Right cardiac atrium (tissue), 5 donors: ENCODE measurements around the gene CACNA1D. TPM values are rescaled to one million over a fixed set of nuclear protein-coding genes. Genes with fewer than 3 reads are reported as not detected.
A peak's percentile ranks its signal among the peaks of the same experiment; 100 is the strongest.
"Not testable (repeated sequence)": the region's sequence is repeated elsewhere in the genome, so short reads cannot be mapped to it uniquely, and the experiment has no call there.

Experiments
- ATAC-seq, 2 donors: fragments of 200-7000 bp; cut with Tn5 transposase; one replicate each; pipeline versions ENCODE4 v1.8.0 to v1.9.1; 2020; ENCODE audit warnings: moderate library complexity in 2 of 2, mild to moderate bottlenecking in 1 of 2
- DNase-seq, 3 donors: peaks; one replicate each; pipeline ENCODE4 v3.0.0-alpha.2; 2020
- H3K27ac ChIP-seq: one replicate; pipeline ENCODE4 v1.5.1; 2013; ENCODE audit warnings: mild to moderate bottlenecking, low read length, control low read depth, moderate library complexity
- H3K27me3 ChIP-seq: one replicate; pipeline ENCODE4 v1.6.1; 2013; ENCODE audit not compliant: control insufficient read depth, insufficient read depth
- H3K4me1 ChIP-seq: one replicate; pipeline ENCODE4 v1.6.1; 2013; ENCODE audit warnings: low read length; ENCODE audit not compliant: control insufficient read depth, insufficient read depth
- H3K4me3 ChIP-seq: one replicate; pipeline ENCODE4 v1.5.1; 2013; ENCODE audit warnings: low read length, control low read depth
- H3K9me3 ChIP-seq: one replicate; pipeline ENCODE4 v1.6.1; 2013; ENCODE audit warnings: low read length; ENCODE audit not compliant: control insufficient read depth
- WGBS: extraction: QIAGEN DNeasy Blood & Tissue Kit; methylation state at CpG from one replicate; pipeline ENCODE4 v1.1.7; 2013; 5-methylcytosine and 5-hydroxymethylcytosine counted together
- intact Hi-C, 4 donors: fragments of 100-400 bp; cut with DNase I; formaldehyde crosslinking; loops; one replicate each; pipeline versions ENCODE4 v1.11.0 to v1.14.0; 2022 to 2023
- polyA plus RNA-seq: library from polyadenylated mRNA; stranded (reverse); fragments of 200-250 nt; gene quantifications from one replicate; pipeline ENCODE4 v1.2.3, GENCODE V29; 2013
- total RNA-seq, 4 donors: library from RNA; stranded (reverse); fragmentation: NEBNext Ultra II Directional; extraction: Animal tissue kit (Norgen Biotek cat#: 25700); gene quantifications; one replicate each; pipeline ENCODE4 v1.2.1, GENCODE V29; 2021
- donor health status: healthy with polysubstance abuse.
- donor health status: DM: no; HTN: yes; CAD: no.
- donor health status: DM: no; HTN: no; CAD: no.
- donor health status: DM: no; HTN: yes; CAD: no; lungs with severe emphysema.
- donor health status: DM: yes; HTN: yes; CAD: no.

Gene CACNA1D
- total and polyA plus RNA-seq, 5 donors = 3.7 to 11.3 (median 10.4) TPM

DNA sequence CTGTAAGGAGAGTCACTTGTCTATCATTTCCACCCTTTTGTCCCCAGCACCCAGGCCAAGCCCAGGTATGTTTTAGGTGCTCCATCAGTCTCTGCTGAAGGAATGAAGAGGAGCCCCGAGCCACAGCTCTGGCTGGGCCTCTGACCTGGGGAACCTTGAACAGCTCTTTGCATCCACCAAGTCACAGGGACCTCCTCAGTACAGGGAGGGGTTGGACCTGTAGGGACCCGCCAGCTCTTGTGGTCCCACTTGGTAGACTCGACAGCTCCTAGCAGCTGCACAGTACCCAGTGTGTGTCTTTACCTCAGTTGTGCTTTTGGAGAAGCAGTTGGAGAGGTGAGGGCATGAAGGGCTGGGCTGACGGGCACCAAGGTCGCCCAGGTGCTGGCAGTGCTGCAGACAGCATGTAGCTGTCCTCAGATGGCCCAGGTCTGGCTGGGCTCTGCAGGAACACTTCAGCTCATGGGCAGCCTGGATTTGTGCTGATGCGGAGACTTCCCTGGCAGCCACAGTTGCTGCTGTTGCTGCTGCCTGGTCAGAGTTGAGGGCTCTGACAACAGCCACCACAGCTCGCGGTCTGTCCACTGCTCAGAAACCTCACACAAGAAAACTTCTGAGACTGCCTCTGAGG lies 123.6 kb downstream of the CACNA1D start:
- DNase-seq (peak; percentile 17 to 55 (median 55)), ATAC-seq (peak; percentile 55 to 60)
- H3K9me3 ChIP-seq = no peaks in the 10 kb centered on the region
- H3K27ac ChIP-seq = no peak overlapping the region
- no peak overlapping the region for H3K4me3 ChIP-seq
- peaks cover 2% of the 10 kb centered on the region for H3K4me1 ChIP-seq
- WGBS = 80% methylated on average over 8 of the region's 8 CpGs
- intact Hi-C loops = no loop called here
- no peaks in the 10 kb centered on the region for H3K27me3 ChIP-seq

- Histone ChIP-seq H3K27ac (no peak overlapping the region), H3K4me3 (no peak overlapping the region), H3K9me3 (no peaks in the 10 kb centered on the region), H3K4me1 (peaks cover 2% of the 10 kb centered on the region), H3K27me3 (no peaks in the 10 kb centered on the region)
- DNase-seq (no peak), ATAC-seq (no peak)
- intact Hi-C loops = no loop called here
- WGBS = 76% methylated on average over 6 of the region's 6 CpGs
Observed at GRCh38 chr3:53618524-53618906, 124.1 kb downstream of the CACNA1D start.

DNA sequence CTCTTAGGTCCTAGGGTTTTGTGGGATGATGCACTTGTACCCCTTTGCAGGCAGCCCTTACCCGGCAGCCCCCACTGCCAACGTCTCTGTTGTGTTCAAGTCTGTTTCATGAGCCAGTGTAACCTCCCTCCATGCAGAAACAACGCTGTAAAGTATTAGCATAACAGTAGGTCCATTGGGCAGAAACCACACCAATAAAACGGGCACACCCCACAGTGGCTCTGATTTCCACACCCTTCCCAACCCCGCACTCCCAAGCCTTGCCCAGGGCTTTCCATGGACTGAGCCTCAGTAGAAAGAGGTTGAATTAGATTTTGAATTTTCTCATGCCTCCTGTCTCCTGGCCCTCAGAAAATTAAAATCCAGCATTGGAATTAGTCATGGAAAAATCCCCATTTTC lies 124.5 kb downstream of the CACNA1D start:
- intact Hi-C loops = no loop called here
- no peak overlapping the region for H3K27ac ChIP-seq
- H3K27me3 ChIP-seq = no peaks in the 10 kb centered on the region
- ATAC-seq (no peak), DNase-seq (no peak)
- no peaks in the 10 kb centered on the region for H3K9me3 ChIP-seq
- no peak overlapping the region for H3K4me3 ChIP-seq
- peaks cover 2% of the 10 kb centered on the region for H3K4me1 ChIP-seq
- 82% methylated on average over 5 of the region's 5 CpGs for WGBS

DNA sequence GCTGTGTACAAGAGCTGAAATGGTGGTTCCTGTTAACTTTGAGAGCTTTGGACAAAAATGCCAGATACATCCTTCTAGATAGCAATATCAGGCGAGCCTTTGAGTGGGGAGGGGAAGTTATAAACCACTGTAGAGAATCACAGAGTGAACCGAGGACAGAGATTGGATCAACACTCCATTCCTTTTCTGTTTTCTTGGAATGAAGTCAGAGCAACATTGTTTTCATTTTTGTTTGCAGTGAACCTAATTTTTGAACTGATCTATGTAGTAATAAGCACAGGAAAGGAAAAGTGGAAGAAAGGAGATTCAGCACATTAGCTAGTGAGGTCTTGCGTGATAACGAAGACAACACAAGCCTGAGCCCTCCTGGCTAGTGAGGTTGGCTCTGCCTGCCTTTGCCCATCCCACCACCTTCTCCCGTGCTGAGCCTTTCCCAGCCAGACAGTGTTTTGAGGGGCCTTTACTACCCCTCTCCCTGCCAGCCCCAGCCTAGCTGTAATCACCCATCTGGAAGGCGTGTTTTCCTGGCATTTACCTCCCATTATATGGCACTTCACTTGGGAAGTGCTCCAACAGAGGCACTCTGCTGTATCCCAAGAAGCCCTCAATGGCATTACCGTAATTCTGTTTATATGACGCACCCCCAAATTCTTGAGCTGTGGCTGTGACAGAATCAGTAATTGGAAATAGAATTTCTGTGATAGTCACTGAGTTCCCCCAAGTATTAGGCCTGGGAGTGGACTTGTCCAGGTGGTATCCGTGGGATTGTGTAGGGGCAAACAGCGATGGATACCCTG lies 129.8 kb downstream of the CACNA1D start:
- 68% methylated on average over 10 of the region's 10 CpGs for WGBS
- DNase-seq (no peak), ATAC-seq (no peak)

GRCh38 chr3:53626876-53627275 lies 132.5 kb downstream of the CACNA1D start:
- no peaks in the 10 kb centered on the region for H3K4me1 ChIP-seq
- DNase-seq = no peak
- intact Hi-C loops = no loop called here
- no peak overlapping the region for H3K4me3 ChIP-seq
- H3K27ac ChIP-seq = no peak overlapping the region
- ATAC-seq = no peak
- H3K9me3 ChIP-seq = no peaks in the 10 kb centered on the region
- 71% methylated on average over 3 of the region's 3 CpGs for WGBS
- no peaks in the 10 kb centered on the region for H3K27me3 ChIP-seq

More for the DNA sequence above, 129.8 kb downstream of the CACNA1D start:
- no peaks in the 10 kb centered on the region for H3K4me1 ChIP-seq
- H3K27ac ChIP-seq = no peak overlapping the region
- H3K4me3 ChIP-seq = no peak overlapping the region
- no peaks in the 10 kb centered on the region for H3K27me3 ChIP-seq
- no peaks in the 10 kb centered on the region for H3K9me3 ChIP-seq
- intact Hi-C loops = no loop called here

DNA sequence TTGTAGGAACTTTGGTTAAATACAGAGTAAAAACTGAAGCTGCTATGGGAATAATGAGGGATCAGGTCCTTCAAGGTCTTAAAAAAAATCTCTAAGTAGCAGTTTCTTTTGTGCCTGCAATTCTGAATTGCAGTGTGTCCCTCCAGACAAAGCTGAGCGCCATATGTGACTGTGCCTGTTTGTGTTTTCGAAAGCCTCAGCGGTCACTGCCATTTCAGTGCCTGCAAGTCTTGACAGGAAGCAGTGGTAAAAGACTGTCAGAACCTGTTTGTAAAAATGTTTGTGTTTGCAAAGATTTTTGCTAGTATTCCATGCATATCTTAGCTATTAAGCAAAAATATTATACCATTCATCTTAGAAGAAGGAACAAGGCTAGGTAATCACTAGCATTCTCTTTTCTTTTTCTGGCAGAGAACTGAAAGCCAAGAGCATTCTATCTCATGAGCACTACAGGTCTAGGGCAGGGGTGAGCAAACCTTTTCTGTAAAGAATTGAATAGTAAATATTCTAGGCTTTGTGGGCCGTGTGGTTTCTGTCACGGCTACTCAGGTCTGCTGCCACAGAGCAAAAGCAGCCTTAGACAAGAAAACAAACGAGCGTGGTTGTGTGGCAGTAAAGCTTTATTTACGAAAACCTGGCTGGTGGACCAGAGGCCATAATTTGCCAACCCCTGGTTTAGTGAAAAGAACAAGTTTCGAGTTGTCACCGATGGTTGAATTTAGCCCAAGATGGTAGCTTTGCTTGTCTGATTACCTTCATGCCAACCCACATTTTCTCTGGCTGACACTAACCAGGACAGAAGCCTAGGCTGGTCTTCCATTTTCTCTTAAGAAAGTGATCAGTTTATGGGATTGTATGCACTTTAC lies 134.4 kb downstream of the CACNA1D start:
- no peaks in the 10 kb centered on the region for H3K4me1 ChIP-seq
- no peaks in the 10 kb centered on the region for H3K27me3 ChIP-seq
- ATAC-seq (no peak), DNase-seq (no peak)
- no peaks in the 10 kb centered on the region for H3K9me3 ChIP-seq
- no peak overlapping the region for H3K27ac ChIP-seq
- H3K4me3 ChIP-seq = no peak overlapping the region
- WGBS = 58% methylated on average over 10 of the region's 10 CpGs
- intact Hi-C loops = no loop called here

- ATAC-seq (no peak), DNase-seq (no peak)
- WGBS = 48% methylated on average over 2 of the region's 2 CpGs
- H3K4me1 ChIP-seq = no peaks in the 10 kb centered on the region
- H3K27ac ChIP-seq = no peak overlapping the region
- no peak overlapping the region for H3K4me3 ChIP-seq
- H3K27me3 ChIP-seq = no peaks in the 10 kb centered on the region
- intact Hi-C loops = no loop called here
- no peaks in the 10 kb centered on the region for H3K9me3 ChIP-seq
Observed at GRCh38 chr3:53629402-53629723, 135.0 kb downstream of the CACNA1D start.

- H3K4me3 ChIP-seq = no peak overlapping the region
- ATAC-seq (no peak), DNase-seq (no peak)
- intact Hi-C loops = no loop called here
- WGBS = 60% methylated on average over 3 of the region's 3 CpGs
- H3K9me3 ChIP-seq = no peaks in the 10 kb centered on the region
- no peaks in the 10 kb centered on the region for H3K4me1 ChIP-seq
- no peak overlapping the region for H3K27ac ChIP-seq
- no peaks in the 10 kb centered on the region for H3K27me3 ChIP-seq
Observed at GRCh38 chr3:53630547-53630946, 136.1 kb downstream of the CACNA1D start.

GRCh38 chr3:53633197-53633787 lies 138.9 kb downstream of the CACNA1D start:
- Histone ChIP-seq H3K9me3 (no peaks in the 10 kb centered on the region), H3K27me3 (no peaks in the 10 kb centered on the region), H3K4me3 (no peak overlapping the region), H3K4me1 (no peaks in the 10 kb centered on the region), H3K27ac (no peak overlapping the region)
- ATAC-seq (no peak), DNase-seq (no peak)
- intact Hi-C loops = no loop called here
- 92% methylated on average over 9 of the region's 9 CpGs for WGBS

- 87% methylated on average over 3 of the region's 3 CpGs for WGBS
- Histone ChIP-seq H3K27me3 (no peaks in the 10 kb centered on the region), H3K27ac (no peak overlapping the region), H3K4me3 (no peak overlapping the region), H3K9me3 (no peaks in the 10 kb centered on the region), H3K4me1 (no peaks in the 10 kb centered on the region)
- intact Hi-C loops = no loop called here
- DNase-seq (no peak), ATAC-seq (no peak)
Observed at GRCh38 chr3:53635041-53635440, 140.6 kb downstream of the CACNA1D start.

DNA sequence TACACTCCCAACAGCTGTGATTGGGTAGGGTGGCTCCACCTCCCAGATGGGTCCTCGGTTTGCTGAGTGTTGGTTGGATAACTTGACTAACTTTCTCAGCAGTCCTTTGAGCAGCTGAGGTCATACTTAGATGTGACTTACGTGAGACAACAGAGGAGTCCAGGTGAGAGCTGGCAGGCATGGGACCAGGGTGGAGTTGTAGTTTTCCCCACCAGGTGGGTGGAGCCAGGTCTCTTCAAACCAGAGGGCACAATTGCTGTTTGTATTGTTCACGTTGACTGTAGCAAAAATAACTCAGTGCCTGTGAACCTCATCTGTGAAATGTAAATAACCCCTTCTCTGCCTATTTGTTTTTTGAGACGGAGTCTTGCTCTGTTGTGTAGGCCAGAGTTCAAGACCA lies 144.4 kb downstream of the CACNA1D start:
- DNase-seq, H3K27me3 ChIP-seq, H3K9me3 ChIP-seq, H3K27ac ChIP-seq, ATAC-seq, H3K4me3 ChIP-seq, H3K4me1 ChIP-seq, intact Hi-C loops: not testable (repeated sequence)
- 65% methylated on average over 4 of the region's 4 CpGs for WGBS
